Endothelial cell of umbilical vein (primary cell): ENCODE results near the gene KANSL1. TPM values are rescaled to one million over a fixed set of nuclear protein-coding genes. Genes with fewer than 3 reads are reported as not detected.
A peak's percentile ranks its signal among the peaks of the same experiment; 100 is the strongest.

Experiments used
- BruUV-seq: library from RNA; stranded (reverse); fragments of 400-500 nt; replicated peaks from 2 replicates; lab custom pipeline; 2021; lab: Mats Ljungman, UMichigan
- CTCF ChIA-PET: fragments of 300-600, 350-600 bp; sonication (Branson Sonifier 250); formaldehyde crosslinking; loops from one replicate; lab custom pipeline; 2021; ENCODE audit warnings: antibody characterized with exemption, inconsistent platforms; lab: Charles Lee
- POLR2A ChIA-PET: fragments of 300-600, 350-600 bp; sonication (Branson Sonifier 250); formaldehyde crosslinking; loops from one replicate; lab custom pipeline; 2021; ENCODE audit warnings: antibody characterized with exemption, inconsistent platforms; lab: Charles Lee
- DNase-seq: peaks from one replicate; pipeline ENCODE4 v3.0.0-alpha.2; 2011; ENCODE audit warnings: low read depth, low spot score
- FAIRE-seq: peaks from 2 replicates; lab custom pipeline; 2011; peaks lifted over from hg19 to GRCh38; lab: Jason Lieb, UNC
- H2AFZ ChIP-seq: 2 replicates; pipeline ENCODE4 v1.6.0; 2012; ENCODE audit warnings: low read depth, low read length, control low read depth, inconsistent platforms
- H3K27ac ChIP-seq: 2 replicates; pipeline ENCODE4 v1.5.1; 2011; ENCODE audit warnings: low read depth, mild to moderate bottlenecking, control low read depth, low read length, moderate library complexity; ENCODE audit not compliant: insufficient read depth
- H3K27me3 ChIP-seq, 2 experiments: 2 replicates each; pipeline versions ENCODE4 v1.6.0 to v1.6.1; 2011; ENCODE audit warnings: low read length in 2 of 2, mixed read lengths in 1 of 2; ENCODE audit not compliant: control insufficient read depth in 2 of 2, insufficient read depth in 2 of 2
- H3K36me3 ChIP-seq, 2 experiments: 2 replicates in 1 of 2; 3 replicates in 1 of 2; pipeline ENCODE4 v1.5.1; 2011; ENCODE audit warnings: low read length in 2 of 2, mild to moderate bottlenecking in 1 of 2, moderate library complexity in 1 of 2; ENCODE audit not compliant: control insufficient read depth in 2 of 2, insufficient read depth in 2 of 2; ENCODE audit errors: extremely low read depth in 1 of 2
- H3K4me1 ChIP-seq: 3 replicates; pipeline ENCODE4 v1.5.1; 2011; ENCODE audit warnings: mild to moderate bottlenecking, low read length; ENCODE audit not compliant: control insufficient read depth, insufficient read depth; ENCODE audit errors: extremely low read depth
- H3K4me2 ChIP-seq: 2 replicates; pipeline ENCODE4 v1.6.1; 2011; ENCODE audit warnings: low read length, control low read depth, mixed read lengths; ENCODE audit not compliant: insufficient read depth
- H3K4me3 ChIP-seq, 3 experiments: fragments of 200-600 bp in 1 of 3; sonication (generic), shearing (Covaris generic) in 1 of 3; replicated peaks in 1 of 3; 2 replicates each; pipeline ENCODE4 v1.5.1; 2011 to 2016; ENCODE audit warnings: control low read depth in 3 of 3, low read length in 3 of 3, mild to moderate bottlenecking in 2 of 3, inconsistent platforms in 1 of 3, low read depth in 1 of 3, moderate library complexity in 1 of 3; ENCODE audit not compliant: insufficient read depth in 1 of 3
- H3K79me2 ChIP-seq: 2 replicates; pipeline ENCODE4 v1.6.0; 2012; ENCODE audit warnings: low read length, inconsistent platforms; ENCODE audit not compliant: control insufficient read depth, insufficient read depth
- H3K9ac ChIP-seq: replicated peaks from 2 replicates; pipeline ENCODE3; 2011; ENCODE audit warnings: low read length, control low read depth; ENCODE audit not compliant: insufficient read depth; ENCODE audit errors: extremely low read depth
- H3K9me1 ChIP-seq: replicated peaks from 3 replicates; pipeline ENCODE4 v1.6.0; 2011; ENCODE audit warnings: mild to moderate bottlenecking, low read length; ENCODE audit not compliant: control insufficient read depth, insufficient read depth; ENCODE audit errors: extremely low read depth
- H3K9me3 ChIP-seq: replicated peaks from 2 replicates; pipeline ENCODE4 v1.5.1; 2012; ENCODE audit warnings: low read length, inconsistent platforms; ENCODE audit not compliant: control insufficient read depth, insufficient read depth
- H4K20me1 ChIP-seq: replicated peaks from 2 replicates; pipeline ENCODE3; 2011; ENCODE audit warnings: mild to moderate bottlenecking, low read length; ENCODE audit not compliant: control insufficient read depth, insufficient read depth; ENCODE audit errors: extremely low read depth
- EZH2 ChIP-seq: IDR thresholded peaks from 2 replicates; pipeline ENCODE4 v1.6.1; 2012; ENCODE audit warnings: borderline replicate concordance, low read depth, mild to moderate bottlenecking, moderate library complexity, low read length, inconsistent platforms; ENCODE audit not compliant: severe bottlenecking
- FOS ChIP-seq: IDR thresholded peaks from 2 replicates; pipeline ENCODE4 v1.6.1; 2011; ENCODE audit warnings: mild to moderate bottlenecking, low read length, moderate library complexity, borderline replicate concordance; ENCODE audit not compliant: insufficient read depth
- GATA2 ChIP-seq: IDR thresholded peaks from 2 replicates; pipeline ENCODE4 v1.7.0; 2011; ENCODE audit warnings: low read depth, mild to moderate bottlenecking, moderate library complexity, mixed read lengths, low read length; ENCODE audit not compliant: insufficient read length, insufficient read depth
- JUN ChIP-seq: IDR thresholded peaks from 2 replicates; pipeline ENCODE4 v1.6.1; 2011; ENCODE audit warnings: borderline replicate concordance, low read depth; ENCODE audit not compliant: insufficient read length, insufficient read depth
- MYC ChIP-seq: IDR thresholded peaks from one replicate; pipeline ENCODE4 v1.6.1; 2011; ENCODE audit warnings: mild to moderate bottlenecking, low read depth, low read length
- POLR2A ChIP-seq: IDR thresholded peaks from 2 replicates; pipeline ENCODE4 v1.6.1; 2012; ENCODE audit warnings: low read depth, mild to moderate bottlenecking, control low read depth, low read length
- POLR2AphosphoS5 ChIP-seq: IDR thresholded peaks from 2 replicates; pipeline ENCODE4 v1.6.1; 2012; ENCODE audit warnings: low read depth, mild to moderate bottlenecking, control low read depth, low read length, moderate library complexity; ENCODE audit not compliant: insufficient read depth
- dilution Hi-C: fragments of 300-500 bp; cut with MboI; formaldehyde crosslinking; loops from one replicate; pipeline ENCODE4 v1.15.0; 2019; ENCODE audit warnings: low sequenced_read_pairs; ENCODE audit not compliant: extremely low pct_ligation_motif_present
- intact Hi-C: fragments of 100-400 bp; cut with micrococcal nuclease; formaldehyde crosslinking; loops from one replicate; pipeline ENCODE4 v1.10.0; 2022
- polyA plus RNA-seq, 4 experiments: library from polyadenylated mRNA; depleted of rRNA in 3 of 4; stranded (reverse) in 3 of 4; unstranded in 1 of 4; fragments of >200 nt; gene quantifications; 2 replicates each; pipeline versions ENCODE4 v1.2.1 to v1.2.3, GENCODE V29; 2011 to 2012; ENCODE audit warnings: missing spikeins in 1 of 4
- total RNA-seq: library from RNA; stranded (reverse); gene quantifications from 2 replicates; pipeline ENCODE4 v1.2.3, GENCODE V29; 2021
- TF ChIP-seq, protein P1 (sequence below), 2 donors: IDR thresholded peaks; 1 replicate in 1 of 2; 2 replicates in 1 of 2; pipeline ENCODE4 v1.5.1; 2011; ENCODE audit warnings: low read length in 2 of 2, mild to moderate bottlenecking in 2 of 2, moderate library complexity in 2 of 2, control low read depth in 1 of 2, inconsistent platforms in 1 of 2, low read depth in 1 of 2; ENCODE audit not compliant: insufficient read depth in 1 of 2; ENCODE audit errors: extremely low read depth in 1 of 2
- TF ChIP-seq, protein P2 (sequence below): IDR thresholded peaks from 2 replicates; pipeline ENCODE4 v1.6.1; 2011; ENCODE audit not compliant: insufficient read depth, insufficient read length

KANSL1 gene
- total and polyA plus RNA-seq, 2 donors (not counting 3 experiments of a cell fraction or from before 2014, with no cell fraction given) = 29.1 to 74.0 TPM

DNA sequence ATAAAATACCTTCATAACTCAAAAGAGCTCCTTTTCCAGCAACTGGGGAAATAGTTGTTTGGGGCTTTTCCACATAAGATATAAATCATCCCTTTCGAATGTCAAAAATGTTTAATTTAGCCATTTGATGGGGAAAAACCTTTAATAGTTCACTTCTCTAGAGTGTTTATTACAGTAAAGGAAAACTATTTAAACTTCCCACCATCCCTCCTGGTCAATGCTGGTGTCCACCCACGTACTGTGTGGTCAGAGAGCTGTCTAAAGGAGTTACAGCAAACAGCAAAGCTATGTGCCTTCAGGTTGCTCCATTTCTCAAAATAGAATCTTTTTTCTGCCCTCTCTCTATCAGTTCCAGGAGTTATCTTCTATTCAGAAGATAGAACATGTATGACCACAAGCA is 33.5 kb downstream of the KANSL1 start:
- intact Hi-C loops (loop anchor here (5.0 kb wide), 1 partner anchor 33 kb away; the partner anchor contains the start of gene KANSL1), dilution Hi-C loops (no loop called here)
- no peak overlapping the region for H3K27ac ChIP-seq
- H3K9me1 ChIP-seq = peaks cover 6% of the 10 kb centered on the region
- no peaks in the 10 kb centered on the region for H3K27me3 ChIP-seq
- peaks cover 49% of the 10 kb centered on the region for H3K4me1 ChIP-seq
- no peak overlapping the region for H3K4me3 ChIP-seq
- peaks cover 33% of the 10 kb centered on the region for H4K20me1 ChIP-seq
- DNase-seq = no peak
- H3K9ac ChIP-seq = no peak overlapping the region
- H3K9me3 ChIP-seq = no peaks in the 10 kb centered on the region
- H3K79me2 ChIP-seq = peaks cover 98% of the 10 kb centered on the region
- peak overlapping the region; percentile 2 for H3K4me2 ChIP-seq
- CTCF ChIA-PET = interaction anchor here (1.3 to 3.0 kb wide), 2 partner anchors 27 to 33 kb away, joined by 5 to 14 read pairs; partner anchors contain the start of gene KANSL1
- TF ChIP-seq, protein P1, sequence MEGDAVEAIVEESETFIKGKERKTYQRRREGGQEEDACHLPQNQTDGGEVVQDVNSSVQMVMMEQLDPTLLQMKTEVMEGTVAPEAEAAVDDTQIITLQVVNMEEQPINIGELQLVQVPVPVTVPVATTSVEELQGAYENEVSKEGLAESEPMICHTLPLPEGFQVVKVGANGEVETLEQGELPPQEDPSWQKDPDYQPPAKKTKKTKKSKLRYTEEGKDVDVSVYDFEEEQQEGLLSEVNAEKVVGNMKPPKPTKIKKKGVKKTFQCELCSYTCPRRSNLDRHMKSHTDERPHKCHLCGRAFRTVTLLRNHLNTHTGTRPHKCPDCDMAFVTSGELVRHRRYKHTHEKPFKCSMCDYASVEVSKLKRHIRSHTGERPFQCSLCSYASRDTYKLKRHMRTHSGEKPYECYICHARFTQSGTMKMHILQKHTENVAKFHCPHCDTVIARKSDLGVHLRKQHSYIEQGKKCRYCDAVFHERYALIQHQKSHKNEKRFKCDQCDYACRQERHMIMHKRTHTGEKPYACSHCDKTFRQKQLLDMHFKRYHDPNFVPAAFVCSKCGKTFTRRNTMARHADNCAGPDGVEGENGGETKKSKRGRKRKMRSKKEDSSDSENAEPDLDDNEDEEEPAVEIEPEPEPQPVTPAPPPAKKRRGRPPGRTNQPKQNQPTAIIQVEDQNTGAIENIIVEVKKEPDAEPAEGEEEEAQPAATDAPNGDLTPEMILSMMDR (IDR thresholded peaks at IDR 0.05; ENCODE audit: extremely low read depth in 1 of 2, insufficient read depth in 1 of 2, low read depth in 1 of 2, low read length in 2 of 2) = no peak
- TF ChIP-seq JUN (no peak), GATA2 (no peak), POLR2A (no peak), POLR2AphosphoS5 (no peak), EZH2 (no peak), FOS (no peak), MYC (no peak)
- TF ChIP-seq, protein P2, sequence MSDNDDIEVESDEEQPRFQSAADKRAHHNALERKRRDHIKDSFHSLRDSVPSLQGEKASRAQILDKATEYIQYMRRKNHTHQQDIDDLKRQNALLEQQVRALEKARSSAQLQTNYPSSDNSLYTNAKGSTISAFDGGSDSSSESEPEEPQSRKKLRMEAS = no peak
- no TSS peak for BruUV-seq
- no peak overlapping the region for H2AFZ ChIP-seq
- no peaks in the 10 kb centered on the region for H3K36me3 ChIP-seq
- POLR2A ChIA-PET = no interaction called here
- no peak for FAIRE-seq
